Esophagus mucosa (tissue), 1 donor: ENCODE data around the gene AKNAD1. TPM values are rescaled to one million over a fixed set of nuclear protein-coding genes. Genes with fewer than 3 reads are reported as not detected.
"Not testable (repeated sequence)": the region's sequence is repeated elsewhere in the genome, so short reads cannot be mapped to it uniquely, and the experiment has no call there.

Experiments used
- ATAC-seq: fragments of 200-7000 bp; cut with Tn5 transposase; one replicate; pipeline ENCODE4 v1.9.1; 2020
- total RNA-seq: library from RNA; stranded (reverse); gene quantifications from one replicate; pipeline ENCODE4 v1.2.4, GENCODE V29; 2023
- donor health status: DM: yes; HTN: yes; CAD: no.

Gene AKNAD1, protein sequence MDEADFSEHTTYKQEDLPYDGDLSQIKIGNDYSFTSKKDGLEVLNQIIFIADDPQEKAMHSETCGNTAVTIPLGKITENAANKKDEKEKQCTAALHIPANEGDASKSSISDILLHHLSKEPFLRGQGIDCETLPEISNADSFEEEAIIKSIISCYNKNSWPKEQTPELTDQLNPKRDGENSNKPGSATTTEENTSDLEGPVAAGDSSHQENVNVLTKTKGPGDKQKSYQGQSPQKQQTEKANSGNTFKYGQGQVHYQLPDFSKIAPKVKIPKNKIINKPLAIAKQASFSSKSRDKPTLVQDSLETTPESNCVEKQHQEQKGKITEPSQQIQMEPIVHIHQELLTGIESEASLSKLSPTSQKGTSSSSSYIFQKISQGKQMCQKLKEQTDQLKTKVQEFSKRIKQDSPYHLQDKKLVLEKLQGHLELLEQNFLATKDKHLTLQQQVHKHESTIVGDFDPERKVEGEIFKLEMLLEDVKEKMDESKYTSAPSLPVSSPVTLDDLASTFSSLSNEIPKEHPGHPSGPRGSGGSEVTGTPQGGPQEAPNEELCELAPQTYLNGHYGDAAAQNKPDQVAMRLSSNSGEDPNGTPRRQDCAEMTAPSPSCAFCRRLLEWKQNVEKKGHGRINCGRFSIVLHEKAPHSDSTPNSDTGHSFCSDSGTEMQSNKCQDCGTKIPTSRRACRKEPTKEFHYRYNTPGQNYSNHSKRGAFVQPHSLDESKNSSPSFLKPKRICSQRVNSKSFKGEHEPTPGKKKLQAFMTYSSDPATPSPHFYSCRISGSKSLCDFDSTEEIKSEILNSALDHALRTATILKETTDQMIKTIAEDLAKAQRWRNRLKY
- 1.00 TPM for total RNA-seq

GRCh38 chr1:108856994-108857393 lies at the start of gene AKNAD1:
AKNAD1 (minus strand) TSS chr1:108857094; CDS start chr1:108852664, 4,430 bp downstream.
- no peak for ATAC-seq

GRCh38 chr1:108901106-108901505 lies 44.2 kb upstream of the AKNAD1 start:
- no peak for ATAC-seq

- ATAC-seq = peak; percentile 53
These were observed 41.2 kb upstream of the AKNAD1 start for GRCh38 chr1:108897865-108898720.

DNA sequence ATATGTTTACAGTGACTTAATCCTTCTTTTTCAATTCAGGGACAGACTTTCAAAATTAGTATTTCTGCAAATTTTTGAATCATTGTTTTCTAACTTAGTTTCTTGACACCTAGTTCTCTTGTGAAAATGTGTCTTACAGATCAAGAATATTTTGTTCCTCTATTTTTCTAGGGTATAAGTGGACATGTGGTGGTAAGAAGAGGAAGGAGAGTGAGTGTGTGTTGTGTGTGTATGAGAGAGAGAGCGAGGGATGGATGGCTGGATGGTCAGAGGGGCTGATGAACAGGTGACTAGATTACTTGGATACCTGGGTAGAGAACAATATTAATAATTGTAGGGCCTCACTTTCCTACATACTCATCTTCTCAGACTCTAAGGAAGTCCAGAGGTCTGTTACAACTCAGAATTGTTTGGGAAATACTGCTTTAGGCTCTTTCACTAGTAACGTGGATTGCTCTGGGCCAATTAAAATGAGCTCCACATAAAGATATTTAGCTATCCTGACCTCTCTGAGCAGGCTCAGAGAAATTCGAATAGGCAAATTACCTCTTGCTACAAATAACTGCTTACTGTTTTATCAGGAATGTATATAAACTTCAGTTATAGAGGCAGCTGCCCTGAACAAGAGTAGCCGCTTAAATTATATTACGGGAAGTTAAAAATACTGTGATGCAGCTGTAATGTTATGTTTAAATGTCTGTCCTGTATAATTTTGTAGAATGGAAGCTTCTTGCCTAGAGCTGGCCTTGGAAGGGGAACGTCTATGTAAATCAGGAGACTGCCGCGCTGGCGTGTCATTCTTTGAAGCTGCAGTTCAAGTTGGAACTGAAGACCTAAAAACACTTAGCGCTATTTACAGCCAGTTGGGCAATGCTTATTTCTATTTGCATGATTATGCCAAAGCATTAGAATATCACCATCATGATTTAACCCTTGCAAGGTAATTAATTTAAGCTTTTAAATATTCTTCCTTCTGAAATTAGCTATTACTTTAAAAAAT lies 39.6 kb upstream of the AKNAD1 start:
- ATAC-seq = peak; percentile 33

DNA sequence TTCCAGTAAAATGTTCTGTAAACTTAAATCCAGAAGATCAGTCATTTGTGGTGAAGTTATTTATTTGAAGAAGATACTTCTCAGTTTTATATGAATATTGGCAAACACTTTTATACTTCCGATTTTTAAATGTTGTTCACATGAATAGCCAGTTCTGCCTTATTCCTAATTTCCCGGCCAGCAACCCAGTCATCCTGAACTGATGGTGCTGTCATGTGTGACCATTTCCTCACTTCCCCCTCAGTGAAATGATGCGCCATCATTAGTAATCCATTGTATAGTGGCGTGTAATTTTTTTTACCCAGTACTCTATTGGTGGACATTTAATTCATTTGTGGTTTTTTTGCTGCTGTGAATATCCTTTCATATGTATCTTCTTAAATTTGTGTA lies 36.2 kb upstream of the AKNAD1 start:
- no peak for ATAC-seq

- ATAC-seq = no peak
These were observed 35.7 kb upstream of the AKNAD1 start for GRCh38 chr1:108892356-108893140.

DNA sequence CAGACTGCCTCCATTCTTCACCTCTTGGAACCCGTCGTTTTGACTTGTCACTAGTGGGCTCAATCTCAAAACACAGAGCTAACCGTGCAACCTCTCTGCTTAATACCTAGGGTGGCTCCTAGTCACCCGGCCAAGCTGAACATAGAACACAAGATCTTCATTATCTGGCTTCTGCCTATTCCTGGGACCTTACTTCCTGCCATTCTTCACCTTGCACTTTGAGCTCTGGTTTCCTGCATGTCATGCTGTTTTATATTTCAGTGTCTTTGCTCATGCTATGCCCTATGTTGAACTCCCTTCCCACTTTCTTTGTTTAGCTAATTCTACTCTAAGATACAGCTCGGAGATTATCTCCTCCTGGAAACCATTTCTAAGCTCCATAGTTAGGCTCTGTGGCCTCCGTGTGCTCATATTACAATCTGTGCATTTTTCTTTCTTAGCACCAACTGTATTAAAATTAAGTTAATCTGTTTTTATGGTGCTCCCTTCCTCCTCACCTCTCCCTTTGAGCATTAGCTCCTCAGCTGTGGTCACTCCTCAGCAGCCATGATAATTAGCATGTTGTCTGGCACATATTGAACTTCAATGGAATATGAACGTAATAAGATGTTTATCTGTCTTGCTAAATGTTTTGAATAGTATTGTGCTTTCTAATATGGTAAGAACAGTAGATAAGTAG lies 33.0 kb upstream of the AKNAD1 start:
- ATAC-seq = peak; percentile 44

- ATAC-seq = not testable (repeated sequence)
These were observed 32.2 kb upstream of the AKNAD1 start for GRCh38 chr1:108889006-108889645.

- ATAC-seq = no peak
These were observed 29.4 kb upstream of the AKNAD1 start for GRCh38 chr1:108886292-108886691.

DNA sequence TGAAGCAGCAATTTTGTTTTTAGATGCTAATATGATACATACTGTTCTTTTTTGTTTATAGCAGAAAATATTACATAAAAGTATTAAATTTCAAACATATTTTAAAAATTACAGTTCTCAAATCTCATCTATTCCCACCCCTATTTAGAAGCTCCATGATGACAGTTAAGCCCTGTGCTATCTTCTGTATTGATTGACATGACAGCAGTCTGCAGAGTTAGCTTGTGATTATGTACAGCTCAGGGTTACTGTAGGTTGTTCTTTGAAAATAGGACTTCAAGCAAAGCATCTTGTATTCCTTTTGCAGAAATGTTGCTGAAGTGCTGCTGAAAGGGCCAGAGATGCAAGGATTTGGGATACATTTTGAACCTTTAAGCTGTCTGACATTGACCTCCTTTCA lies 28.1 kb upstream of the AKNAD1 start:
- no peak for ATAC-seq

GRCh38 chr1:108882837-108883236 lies 25.9 kb upstream of the AKNAD1 start:
- no peak for ATAC-seq

DNA sequence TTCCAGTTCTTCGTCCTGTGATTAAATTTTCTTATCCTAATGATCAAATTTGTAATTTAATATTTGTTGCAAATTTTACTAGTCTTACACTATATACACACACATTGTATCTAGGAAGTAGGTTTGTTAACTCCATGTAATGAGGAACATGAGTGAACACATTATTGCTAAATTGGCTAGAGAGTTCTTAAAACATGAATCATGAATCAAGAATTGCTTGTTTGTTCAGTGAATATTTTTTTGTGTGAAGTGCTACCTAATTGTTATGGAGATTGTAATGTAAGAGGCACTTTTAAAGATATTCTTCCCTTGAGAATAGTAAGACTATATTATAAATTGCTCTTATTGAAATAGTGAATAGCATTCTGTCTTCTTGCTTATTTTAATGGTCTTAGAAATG lies 24.5 kb upstream of the AKNAD1 start:
- peak; percentile 55 for ATAC-seq

DNA sequence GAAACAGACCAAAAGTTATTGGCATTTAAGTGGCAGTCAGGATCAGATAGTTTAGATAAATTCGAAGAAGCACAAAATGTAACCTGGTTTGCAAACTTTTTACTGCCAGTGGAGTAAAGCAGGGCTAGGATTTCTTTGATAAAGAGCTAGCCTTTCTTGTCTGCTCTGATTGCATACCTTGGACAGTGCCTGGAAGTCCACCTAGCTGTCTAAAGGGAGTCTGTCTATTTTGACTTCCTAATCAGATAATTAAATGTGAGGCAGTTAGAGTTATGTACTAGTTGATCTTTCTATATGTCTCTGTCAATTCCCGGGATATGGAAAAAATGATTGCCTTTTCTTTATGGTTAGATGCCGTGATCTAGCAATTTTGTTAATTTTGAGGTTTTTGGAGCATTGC lies 24.0 kb upstream of the AKNAD1 start:
- no peak for ATAC-seq

- ATAC-seq = no peak
These were observed 21.8 kb upstream of the AKNAD1 start for GRCh38 chr1:108878678-108879077.

DNA sequence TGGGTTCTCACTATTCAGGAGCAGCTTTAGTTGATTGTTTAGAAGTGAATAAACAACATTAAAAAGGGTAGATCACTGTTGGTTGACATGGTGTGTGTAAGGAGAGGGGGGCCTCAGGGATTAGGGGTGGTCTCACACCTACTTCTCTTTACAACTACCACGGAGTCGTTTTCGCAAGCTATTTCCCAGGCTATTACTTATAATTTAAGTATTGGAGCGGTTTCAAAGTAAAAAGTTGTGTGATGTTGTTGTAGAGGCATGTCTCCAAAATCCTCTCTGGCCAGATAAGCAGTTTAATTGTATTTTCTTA lies 21.2 kb upstream of the AKNAD1 start:
- ATAC-seq = no peak

GRCh38 chr1:108877348-108878159 lies 20.7 kb upstream of the AKNAD1 start:
- ATAC-seq = no peak

GRCh38 chr1:108871050-108871724 lies 14.3 kb upstream of the AKNAD1 start:
- no peak for ATAC-seq

DNA sequence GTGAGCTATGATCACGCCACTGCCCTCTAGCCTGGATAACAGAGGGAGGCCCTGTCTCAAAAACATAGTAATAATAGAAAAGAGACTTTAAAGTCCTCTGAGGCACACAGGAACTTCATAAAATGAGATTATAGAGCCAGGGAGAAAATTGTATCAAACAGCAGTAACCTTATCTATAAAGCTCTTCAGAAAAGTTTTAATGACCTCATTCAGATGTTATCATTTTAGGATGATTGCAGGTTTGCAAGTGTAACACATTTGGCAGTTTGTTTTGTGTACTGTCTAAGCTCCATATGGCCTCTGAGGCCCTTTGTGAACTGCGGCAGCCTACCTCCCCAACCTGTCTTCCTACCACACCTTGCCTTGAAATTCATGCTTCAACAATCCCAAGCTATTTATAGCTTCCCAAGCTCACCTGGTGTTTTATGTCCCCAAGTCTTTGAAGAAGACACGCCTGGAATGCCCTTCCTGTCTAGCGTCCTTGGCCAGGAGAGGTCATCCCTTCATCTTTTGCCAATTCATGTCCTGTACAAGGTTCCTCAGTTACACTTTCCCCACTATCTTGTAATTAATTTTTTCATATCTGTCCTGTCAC lies 8.5 kb upstream of the AKNAD1 start:
- peak; percentile 94 for ATAC-seq
